Activated CD8-positive, alpha-beta T cell treated with anti-CD3 and anti-CD28 coated beads for 36 hours (primary cell): ENCODE data around the gene DBH. TPM values are rescaled to one million over a fixed set of nuclear protein-coding genes. Genes with fewer than 3 reads are reported as not detected.

Experiments
- ATAC-seq: fragments of 200-7000 bp; cut with Tn5 transposase; one replicate; pipeline ENCODE4 v1.10.0; 2021; ENCODE audit warnings: mild to moderate bottlenecking, moderate library complexity
- CTCF ChIA-PET: fragments of 350-600 bp; sonication (Branson Sonifier 250); formaldehyde crosslinking; loops from one replicate; lab custom pipeline; 2021; ENCODE audit warnings: antibody characterized with exemption; lab: Charles Lee
- POLR2A ChIA-PET: fragments of 350-600 bp; sonication (Branson Sonifier 250); formaldehyde crosslinking; loops from one replicate; lab custom pipeline; 2021; ENCODE audit warnings: antibody characterized with exemption; lab: Charles Lee
- DNase-seq: peaks from one replicate; pipeline ENCODE4 v3.0.0-alpha.2; 2020
- H3K27ac Mint-ChIP-seq: one replicate; pipeline ENCODE4 v1.8.0; 2021; ENCODE audit warnings: mild to moderate bottlenecking, mixed read lengths
- H3K27me3 Mint-ChIP-seq: one replicate; pipeline ENCODE4 v1.8.0; 2021; ENCODE audit warnings: mixed read lengths
- H3K36me3 Mint-ChIP-seq: one replicate; pipeline ENCODE4 v1.8.0; 2021; ENCODE audit warnings: low read depth, mixed read lengths
- H3K4me1 Mint-ChIP-seq: one replicate; pipeline ENCODE4 v1.8.0; 2021; ENCODE audit warnings: low read depth, mixed read lengths
- H3K4me3 Mint-ChIP-seq: one replicate; pipeline ENCODE4 v1.8.0; 2021; ENCODE audit warnings: mild to moderate bottlenecking, moderate library complexity, mixed read lengths
- H3K9me3 Mint-ChIP-seq: one replicate; pipeline ENCODE4 v1.8.0; 2021; ENCODE audit warnings: mixed read lengths
- CTCF ChIP-seq: fragments of 200-600 bp; IDR thresholded peaks from one replicate; pipeline ENCODE4 v1.8.0; 2022; ENCODE audit warnings: antibody characterized with exemption, mild to moderate bottlenecking
- intact Hi-C: fragments of 100-400 bp; cut with micrococcal nuclease; formaldehyde crosslinking; loops from one replicate; pipeline ENCODE4 v1.10.0; 2022
- total RNA-seq, 2 experiments: library from RNA; stranded (reverse); gene quantifications; one replicate each; pipeline ENCODE4 v1.2.3, GENCODE V29; 2021

Gene DBH
- total RNA-seq, 2 experiments from 2014 or later: not detected

GRCh38 chr9:133703591-133704399, 67.6 kb downstream of the DBH start:
- intact Hi-C loops: no loop called here
- no peaks in the 10 kb centered on the region for H3K27me3 Mint-ChIP-seq
- CTCF ChIA-PET: interaction anchor here (0.8 kb wide), 1 partner anchor 48 kb away, joined by 4 read pairs; no protein-coding TSS in a partner anchor
- no peak for ATAC-seq
- H3K4me3 Mint-ChIP-seq: peak overlapping the region; percentile 84
- DNase-seq: peak; percentile 28
- POLR2A ChIA-PET: interaction anchor here (0.9 to 4.3 kb wide), 3 partner anchors 11 to 20 kb away, joined by 3 to 27 read pairs (median 4); no protein-coding TSS in a partner anchor
- peaks cover 40% of the 10 kb centered on the region for H3K4me1 Mint-ChIP-seq
- H3K27ac Mint-ChIP-seq: peak overlapping the region; percentile 15
- peaks cover 2% of the 10 kb centered on the region for H3K36me3 Mint-ChIP-seq
- no peak for TF ChIP-seq CTCF
- peaks cover 3% of the 10 kb centered on the region for H3K9me3 Mint-ChIP-seq

GRCh38 chr9:133704711-133705181, 68.6 kb downstream of the DBH start:
- CTCF ChIA-PET: no interaction called here
- Mint-ChIP-seq H3K27ac (no peak overlapping the region), H3K36me3 (no peaks in the 10 kb centered on the region), H3K4me1 (peaks cover 45% of the 10 kb centered on the region), H3K4me3 (no peak overlapping the region), H3K27me3 (no peaks in the 10 kb centered on the region), H3K9me3 (peaks cover under 1% of the 10 kb centered on the region)
- no peak for TF ChIP-seq CTCF
- ATAC-seq (no peak), DNase-seq (no peak)
- POLR2A ChIA-PET: interaction anchor here (0.7 kb wide), 1 partner anchor 482 kb away, joined by 3 read pairs; no protein-coding TSS in a partner anchor
- intact Hi-C loops: no loop called here

- Mint-ChIP-seq H3K4me3 (no peak overlapping the region), H3K27ac (no peak overlapping the region), H3K27me3 (no peaks in the 10 kb centered on the region), H3K9me3 (no peaks in the 10 kb centered on the region), H3K36me3 (no peaks in the 10 kb centered on the region), H3K4me1 (peaks cover 47% of the 10 kb centered on the region)
- DNase-seq (no peak), ATAC-seq (no peak)
- CTCF ChIA-PET: interaction anchor here (1.2 kb wide), 1 partner anchor 22 kb away, joined by 3 read pairs; no protein-coding TSS in a partner anchor
- intact Hi-C loops: no loop called here
- POLR2A ChIA-PET: interaction anchor here (0.7 kb wide), 1 partner anchor 483 kb away, joined by 3 read pairs; no protein-coding TSS in a partner anchor
- TF ChIP-seq CTCF: no peak
These were observed 69.4 kb downstream of the DBH start for GRCh38 chr9:133705576-133705975.

- no peak for TF ChIP-seq CTCF
- H3K4me3 Mint-ChIP-seq: no peak overlapping the region
- H3K27me3 Mint-ChIP-seq: no peaks in the 10 kb centered on the region
- intact Hi-C loops: no loop called here
- H3K4me1 Mint-ChIP-seq: peaks cover 41% of the 10 kb centered on the region
- no peak overlapping the region for H3K27ac Mint-ChIP-seq
- ChIA-PET POLR2A (interaction anchor here (0.9 to 1.2 kb wide), 2 partner anchors 11 to 23 kb away, joined by 3 read pairs; no protein-coding TSS in a partner anchor), CTCF (interaction anchor here (1.2 kb wide), 1 partner anchor 23 kb away, joined by 3 read pairs; no protein-coding TSS in a partner anchor)
- H3K9me3 Mint-ChIP-seq: no peaks in the 10 kb centered on the region
- ATAC-seq (no peak), DNase-seq (no peak)
- H3K36me3 Mint-ChIP-seq: no peaks in the 10 kb centered on the region
These were observed 70.3 kb downstream of the DBH start for GRCh38 chr9:133706307-133707050.
